H1 (cell line): Measurements from ENCODE around the gene PAEP. TPM values are rescaled to one million over a fixed set of nuclear protein-coding genes. Genes with fewer than 3 reads are reported as not detected.

Experiments
- FOSL1 ChIP-seq: IDR thresholded peaks from 2 replicates; pipeline ENCODE4 v1.6.1; 2011; ENCODE audit warnings: mild to moderate bottlenecking, low read depth, low read length, moderate library complexity; ENCODE audit not compliant: insufficient read depth
- MAX ChIP-seq: IDR thresholded peaks from 2 replicates; pipeline ENCODE4 v1.6.1; 2012; ENCODE audit warnings: inconsistent platforms
- SIX5 ChIP-seq: IDR thresholded peaks from 2 replicates; pipeline ENCODE4 v1.6.1; 2011; ENCODE audit warnings: mild to moderate bottlenecking, low read depth, low read length
- SP2 ChIP-seq: IDR thresholded peaks from 2 replicates; pipeline ENCODE4 v1.6.1; 2012; ENCODE audit warnings: mild to moderate bottlenecking, low read length, inconsistent platforms
- TAF7 ChIP-seq: optimal IDR thresholded peaks from 2 replicates; pipeline ENCODE3; 2011; ENCODE audit warnings: low read depth, mild to moderate bottlenecking, inconsistent platforms, low read length, moderate library complexity, borderline replicate concordance
- ZNF274 ChIP-seq: IDR thresholded peaks from 2 replicates; pipeline ENCODE4 v1.7.0; 2012; ENCODE audit warnings: low read length, borderline replicate concordance; ENCODE audit errors: extremely low read depth
- polyA plus RNA-seq, 7 experiments: library from polyadenylated mRNA; depleted of rRNA in 3 of 7; stranded (reverse) in 5 of 7; unstranded in 2 of 7; fragments of >200 nt in 5 of 7; fragments of 200-250 nt in 2 of 7; gene quantifications; 1 replicate in 5 of 7; 2 replicates in 1 of 7; 4 replicates in 1 of 7; pipeline versions ENCODE4 v1.2.1 to v1.2.3, GENCODE V29; 2011 to 2013; ENCODE audit warnings: missing spikeins in 2 of 7, mixed read lengths in 2 of 7
- total RNA-seq: library from RNA; stranded (reverse); fragmentation: NEBNext Ultra II Directional; extraction: Animal tissue kit (Norgen Biotek cat#: 25700); gene quantifications from 2 replicates; pipeline ENCODE4 v1.2.1, GENCODE V29; 2021

Gene PAEP
- total and polyA plus RNA-seq, 2 of the 8 experiments (the other 6 are each of a cell fraction or from before 2014, with no cell fraction given) = not detected

GRCh38 chr9:135608999-135609317 lies 47.4 kb downstream of the PAEP start (continued):
- no peak for TF ChIP-seq TAF7
- no peak for TF ChIP-seq SP2
- no peak for TF ChIP-seq MAX
- TF ChIP-seq ZNF274 = no peak
- no peak for TF ChIP-seq FOSL1
- TF ChIP-seq SIX5 = no peak
- TF ChIP-seq, all 59 proteins: peak for 0
